GM06990 (cell line): Measurements from ENCODE around the gene NUDT5.
"Not testable (repeated sequence)": the region's sequence is repeated elsewhere in the genome, so short reads cannot be mapped to it uniquely, and the experiment has no call there.

Experiments used
- DNase-seq: peaks from one replicate; pipeline ENCODE4 v3.0.0-alpha.2; 2011; ENCODE audit not compliant: insufficient read length; ENCODE audit errors: extremely low read depth
- H3K27me3 ChIP-seq: replicated peaks from 2 replicates; pipeline ENCODE4 v1.6.0; 2011; ENCODE audit warnings: low read length; ENCODE audit not compliant: control insufficient read depth, insufficient read depth
- H3K36me3 ChIP-seq: 2 replicates; pipeline ENCODE4 v1.5.1; 2011; ENCODE audit warnings: low read length; ENCODE audit not compliant: control insufficient read depth, insufficient read depth
- H3K4me3 ChIP-seq: replicated peaks from 2 replicates; pipeline ENCODE4 v1.5.1; 2011; ENCODE audit warnings: low read depth, mild to moderate bottlenecking, control low read depth, low read length
- CTCF ChIP-seq: IDR thresholded peaks from 2 replicates; pipeline ENCODE4 v1.5.1; 2011; ENCODE audit warnings: low read length, control low read depth, mild to moderate bottlenecking, inconsistent platforms; ENCODE audit not compliant: insufficient read depth, poor library complexity, severe bottlenecking

The NUDT5 gene

GRCh38 chr10:12181065-12181775 is 14.5 kb downstream of the NUDT5 start:
- no peak for TF ChIP-seq CTCF
- no peak overlapping the region for H3K4me3 ChIP-seq
- H3K27me3 ChIP-seq: no peaks in the 10 kb centered on the region
- peaks cover 6% of the 10 kb centered on the region for H3K36me3 ChIP-seq
- no peak for DNase-seq

GRCh38 chr10:12180221-12180974 is 15.3 kb downstream of the NUDT5 start:
- DNase-seq: no peak
- H3K4me3 ChIP-seq: no peak overlapping the region
- peaks cover 6% of the 10 kb centered on the region for H3K36me3 ChIP-seq
- TF ChIP-seq CTCF: no peak
- no peaks in the 10 kb centered on the region for H3K27me3 ChIP-seq

GRCh38 chr10:12179606-12180170 is 16.0 kb downstream of the NUDT5 start:
- TF ChIP-seq CTCF: no peak
- no peaks in the 10 kb centered on the region for H3K27me3 ChIP-seq
- no peak overlapping the region for H3K4me3 ChIP-seq
- no peak for DNase-seq
- peaks cover 3% of the 10 kb centered on the region for H3K36me3 ChIP-seq

GRCh38 chr10:12177642-12178041 is 18.0 kb downstream of the NUDT5 start:
- H3K4me3 ChIP-seq: no peak overlapping the region
- H3K36me3 ChIP-seq: peaks cover 10% of the 10 kb centered on the region
- no peaks in the 10 kb centered on the region for H3K27me3 ChIP-seq
- DNase-seq: no peak
- TF ChIP-seq CTCF: no peak

GRCh38 chr10:12171512-12171911 is 24.2 kb downstream of the NUDT5 start:
- H3K36me3 ChIP-seq: peaks cover 11% of the 10 kb centered on the region
- DNase-seq, H3K27me3 ChIP-seq, H3K4me3 ChIP-seq: not testable (repeated sequence)

DNA sequence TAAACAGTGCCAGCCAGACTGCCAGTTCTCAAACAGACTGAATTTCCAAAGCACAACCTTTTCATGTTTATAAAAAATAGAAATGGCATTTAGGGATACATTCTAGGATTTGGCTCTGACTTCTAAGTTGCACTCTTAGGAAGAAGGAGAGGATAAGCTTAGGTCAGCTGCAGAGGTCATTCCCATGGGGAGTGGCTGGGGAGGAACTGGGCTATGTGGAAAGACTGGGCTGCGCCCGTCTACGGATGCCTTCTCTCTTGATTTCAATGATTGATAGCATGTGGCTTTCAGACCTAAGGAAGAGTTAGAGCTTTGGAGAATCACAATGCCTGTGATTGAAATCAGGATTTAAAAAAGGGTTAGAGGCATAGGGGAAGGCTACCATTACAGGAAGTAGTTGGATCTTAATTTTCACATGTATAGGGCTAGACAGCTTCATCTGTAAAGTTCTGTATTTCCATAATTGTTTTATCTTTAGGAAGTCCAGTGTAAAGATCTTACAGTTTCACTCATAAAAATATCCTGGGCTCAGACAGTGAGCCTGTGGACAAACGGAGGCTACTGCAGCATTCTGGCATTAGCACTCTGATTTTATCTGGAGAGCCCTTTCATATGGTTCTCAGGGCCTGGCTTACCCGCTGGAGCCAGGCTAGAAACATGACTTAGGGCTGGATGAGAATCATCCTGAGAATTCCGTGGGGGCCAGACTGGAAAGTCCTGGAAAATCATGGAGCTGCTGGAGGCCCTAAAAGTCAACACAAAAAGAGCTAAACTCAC is 29.5 kb downstream of the NUDT5 start:
- TF ChIP-seq CTCF: no peak
- peaks cover 10% of the 10 kb centered on the region for H3K36me3 ChIP-seq
- H3K4me3 ChIP-seq: no peak overlapping the region
- H3K27me3 ChIP-seq: no peaks in the 10 kb centered on the region
- no peak for DNase-seq
